Nucleus accumbens (tissue), 56 donors: ENCODE data around the gene PLVAP.

Source experiments
- DNase-seq, 56 donors: peaks; one replicate each; lab custom pipeline; 2025; lab: John Stamatoyannopoulos, UW

PLVAP gene

GRCh38 chr19:17336872-17337674 is 40.1 kb downstream of the PLVAP start, which contains the start of gene GTPBP3:
GTPBP3 (plus strand) TSS chr19:17337553; CDS start chr19:17337612, 59 bp downstream.
- DNase-seq, result peak; percentile 65 to 99 (median 94)

- DNase-seq, result no peak
These were observed 41.6 kb downstream of the PLVAP start for GRCh38 chr19:17335575-17335974.

GRCh38 chr19:17334414-17335409 is 42.4 kb downstream of the PLVAP start, which contains the start of gene ANO8:
ANO8 (minus strand) TSS chr19:17334855; CDS start chr19:17334670, 185 bp downstream.
- peak in 55 of 56 donors; percentile 60 to 97 (median 90) for DNase-seq

- DNase-seq, result peak in 13 of 56 donors; percentile 14 to 52 (median 30)
These were observed 43.3 kb downstream of the PLVAP start for GRCh38 chr19:17333611-17334413.

DNA sequence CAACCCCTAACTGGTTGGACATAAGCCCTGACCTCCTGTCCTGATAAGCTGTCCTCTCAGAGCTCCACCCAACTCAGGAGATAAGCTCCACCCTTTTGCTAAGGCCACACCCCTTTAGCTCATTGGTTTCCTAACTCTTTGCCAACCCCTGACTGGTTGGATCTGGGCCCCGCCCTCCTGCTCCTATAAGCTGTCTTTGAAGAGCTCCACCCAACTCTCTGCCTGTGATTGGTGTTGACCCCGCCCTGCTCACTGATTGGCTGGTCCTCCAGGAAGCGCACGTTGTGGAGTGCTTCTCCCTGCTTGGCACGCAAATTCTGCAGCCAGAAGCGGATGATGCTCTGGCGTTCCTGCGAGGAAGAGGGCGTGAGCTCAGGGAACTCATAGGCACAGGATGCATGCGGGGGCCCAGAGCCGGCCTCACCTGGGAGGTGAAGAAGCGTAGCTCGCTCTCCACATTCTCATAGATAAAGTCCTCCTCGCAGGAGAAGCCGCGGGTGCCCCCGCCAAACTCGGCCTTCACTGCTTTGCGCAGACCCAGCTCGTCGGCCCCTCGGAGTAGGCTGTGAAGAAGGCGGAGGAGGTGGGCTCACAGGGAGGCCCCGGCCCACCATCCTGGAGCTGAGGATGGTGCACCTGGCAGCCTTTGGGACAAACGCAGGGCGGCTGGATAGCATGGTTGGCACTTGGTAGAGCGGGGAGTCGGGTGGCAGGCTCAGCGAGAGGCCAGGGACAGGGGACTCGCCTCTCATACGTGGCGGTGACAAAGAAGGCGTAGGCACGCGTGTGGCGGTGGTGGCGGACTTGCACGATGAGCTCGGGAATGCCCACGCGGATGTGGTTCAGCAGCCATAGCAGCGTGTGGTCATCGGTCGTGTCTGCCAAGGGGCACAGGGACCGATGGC is 44.2 kb downstream of the PLVAP start:
- DNase-seq, result peak in 7 of 56 donors; percentile 6 to 43 (median 22)

DNA sequence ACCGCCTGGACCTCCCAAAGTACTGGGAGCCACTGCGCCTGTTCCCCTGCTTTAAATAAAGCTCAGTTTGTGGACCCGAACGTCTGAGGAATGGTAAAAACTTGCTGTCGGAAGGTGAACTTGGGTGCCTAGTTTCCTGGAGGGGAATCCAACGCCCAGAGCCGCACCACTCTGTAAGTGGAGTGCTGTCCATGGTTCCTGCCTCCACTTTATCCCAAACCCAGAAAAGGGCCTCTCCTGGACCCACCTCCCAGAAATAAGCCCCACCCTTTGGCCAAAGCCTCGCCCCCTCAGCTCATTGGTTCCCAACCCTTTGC is 44.8 kb downstream of the PLVAP start:
- DNase-seq, result no peak

DNA sequence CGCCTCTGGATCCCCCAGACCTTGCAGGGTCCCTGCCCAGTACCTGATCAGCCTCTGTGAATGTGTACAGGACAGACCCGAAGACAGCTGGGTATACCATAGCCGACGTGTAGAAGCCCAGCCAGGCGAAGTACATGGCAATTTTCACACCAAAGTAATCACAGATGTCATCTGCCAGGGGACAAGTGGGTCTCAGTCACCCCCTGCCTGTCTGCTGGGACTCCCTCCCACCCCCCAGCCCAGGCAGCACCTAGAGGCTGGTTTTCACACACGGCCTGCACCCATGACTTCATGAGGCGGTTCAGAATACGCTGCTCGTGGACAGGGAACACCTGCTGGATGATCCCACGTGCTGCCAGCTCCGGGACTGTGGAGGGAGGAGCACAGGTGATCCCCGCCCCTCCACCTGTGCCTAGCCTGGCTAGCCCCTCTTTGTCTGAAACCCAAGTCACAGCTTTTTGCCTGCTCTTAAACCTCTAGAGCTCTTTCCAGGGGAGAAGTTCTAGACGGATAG is 46.0 kb downstream of the PLVAP start:
- DNase-seq, result no peak

GRCh38 chr19:17330262-17331044 is 46.7 kb downstream of the PLVAP start:
- no peak for DNase-seq

- DNase-seq, result no peak
These were observed 47.5 kb downstream of the PLVAP start for GRCh38 chr19:17329366-17330261.

- DNase-seq, result no peak
These were observed 48.4 kb downstream of the PLVAP start for GRCh38 chr19:17328517-17329365.

DNA sequence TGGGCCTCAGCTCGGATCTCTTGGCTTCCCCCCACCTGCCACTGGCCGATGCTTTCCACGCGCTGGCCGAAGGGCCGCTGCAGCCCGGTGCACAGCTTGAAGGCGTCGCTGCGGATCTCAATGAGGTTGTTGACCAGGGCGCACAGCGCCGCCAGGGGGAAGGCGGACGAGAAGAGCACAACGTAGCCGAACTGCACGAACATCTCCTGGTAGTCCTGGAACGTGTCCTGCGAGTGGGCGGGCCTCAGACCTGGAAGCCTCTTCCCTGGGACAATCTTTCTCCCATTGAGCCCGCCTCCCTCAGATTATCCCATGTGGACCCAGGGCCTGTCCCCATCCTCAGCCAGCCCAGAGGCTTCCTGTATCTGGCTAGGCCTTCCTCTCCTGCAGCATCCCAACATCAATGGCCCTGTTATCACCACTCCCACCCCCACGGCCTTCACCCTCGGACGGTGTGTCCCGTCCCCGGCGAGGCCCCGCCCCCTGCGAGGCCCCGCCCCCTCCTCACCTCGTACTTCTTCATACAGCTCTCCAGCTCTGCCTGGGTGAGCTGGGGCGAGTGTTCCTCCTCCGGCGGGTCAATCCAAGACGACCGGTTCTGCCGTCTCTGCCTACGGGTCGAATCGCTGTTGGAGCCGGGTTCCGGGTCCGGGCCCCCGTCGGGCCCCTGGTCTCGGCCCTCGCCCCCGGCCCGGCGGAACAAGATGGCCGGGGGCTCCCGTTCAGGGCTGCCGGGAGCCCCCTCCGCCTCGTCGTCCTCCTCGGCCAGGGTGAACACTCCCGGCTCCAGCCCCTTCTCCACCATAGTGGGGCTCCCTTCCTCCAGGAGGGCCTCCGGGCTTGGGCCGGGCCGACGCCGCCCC is 49.3 kb downstream of the PLVAP start:
- peak in 3 of 56 donors; percentile 18 to 25 (median 20) for DNase-seq

- no peak for DNase-seq
These were observed 50.0 kb downstream of the PLVAP start for GRCh38 chr19:17327068-17327653.

DNA sequence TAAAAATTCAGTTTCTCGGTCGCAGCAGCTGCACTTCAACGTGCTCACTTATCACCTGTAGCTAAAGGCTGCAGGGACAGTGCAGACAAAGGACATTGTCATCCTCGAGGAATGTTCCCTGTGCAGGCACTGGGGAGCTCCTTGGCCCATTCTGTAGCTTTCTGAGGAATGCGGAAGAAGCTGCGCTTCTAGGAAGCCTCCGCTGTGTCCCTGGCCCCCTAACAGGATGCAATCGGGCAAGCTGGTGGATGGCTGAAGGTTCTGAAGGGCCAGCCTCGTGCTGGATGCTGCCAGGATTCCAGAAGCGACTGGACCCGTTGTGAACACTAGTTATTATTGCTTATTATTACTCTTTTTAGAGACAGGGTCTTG is 50.6 kb downstream of the PLVAP start:
- DNase-seq, result no peak

- peak in 49 of 56 donors; percentile 5 to 89 (median 53) for DNase-seq
These were observed 51.1 kb downstream of the PLVAP start for GRCh38 chr19:17325881-17326594.
